LNCaP clone FGC (cell line): Measurements from ENCODE around the gene CHST15.
A peak's percentile ranks its signal among the peaks of the same experiment; 100 is the strongest.

Experiments
- DNase-seq: peaks from one replicate; pipeline ENCODE4 v3.0.0-alpha.2; 2011; ENCODE audit warnings: low read depth
- H3K4me3 ChIP-seq: 2 replicates; pipeline ENCODE4 v1.5.1; 2011; ENCODE audit warnings: mild to moderate bottlenecking, low read depth, low read length, control low read depth
- TF ChIP-seq, protein P1 (sequence below): IDR thresholded peaks from 2 replicates; pipeline ENCODE4 v1.5.1; 2012; ENCODE audit warnings: mild to moderate bottlenecking; ENCODE audit not compliant: control insufficient read depth, insufficient read depth; ENCODE audit errors: extremely low read depth

The CHST15 gene

GRCh38 chr10:123997013-123997412, 96.4 kb downstream of the CHST15 start:
- no peak for DNase-seq
- TF ChIP-seq, protein P1, sequence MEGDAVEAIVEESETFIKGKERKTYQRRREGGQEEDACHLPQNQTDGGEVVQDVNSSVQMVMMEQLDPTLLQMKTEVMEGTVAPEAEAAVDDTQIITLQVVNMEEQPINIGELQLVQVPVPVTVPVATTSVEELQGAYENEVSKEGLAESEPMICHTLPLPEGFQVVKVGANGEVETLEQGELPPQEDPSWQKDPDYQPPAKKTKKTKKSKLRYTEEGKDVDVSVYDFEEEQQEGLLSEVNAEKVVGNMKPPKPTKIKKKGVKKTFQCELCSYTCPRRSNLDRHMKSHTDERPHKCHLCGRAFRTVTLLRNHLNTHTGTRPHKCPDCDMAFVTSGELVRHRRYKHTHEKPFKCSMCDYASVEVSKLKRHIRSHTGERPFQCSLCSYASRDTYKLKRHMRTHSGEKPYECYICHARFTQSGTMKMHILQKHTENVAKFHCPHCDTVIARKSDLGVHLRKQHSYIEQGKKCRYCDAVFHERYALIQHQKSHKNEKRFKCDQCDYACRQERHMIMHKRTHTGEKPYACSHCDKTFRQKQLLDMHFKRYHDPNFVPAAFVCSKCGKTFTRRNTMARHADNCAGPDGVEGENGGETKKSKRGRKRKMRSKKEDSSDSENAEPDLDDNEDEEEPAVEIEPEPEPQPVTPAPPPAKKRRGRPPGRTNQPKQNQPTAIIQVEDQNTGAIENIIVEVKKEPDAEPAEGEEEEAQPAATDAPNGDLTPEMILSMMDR = no peak
- no peak overlapping the region for H3K4me3 ChIP-seq

GRCh38 chr10:123996302-123996701, 97.1 kb downstream of the CHST15 start:
- TF ChIP-seq, protein P1 = no peak
- DNase-seq = no peak
- no peak overlapping the region for H3K4me3 ChIP-seq

- no peak for DNase-seq
- no peak overlapping the region for H3K4me3 ChIP-seq
These were observed 97.8 kb downstream of the CHST15 start for GRCh38 chr10:123995461-123996131.

DNA sequence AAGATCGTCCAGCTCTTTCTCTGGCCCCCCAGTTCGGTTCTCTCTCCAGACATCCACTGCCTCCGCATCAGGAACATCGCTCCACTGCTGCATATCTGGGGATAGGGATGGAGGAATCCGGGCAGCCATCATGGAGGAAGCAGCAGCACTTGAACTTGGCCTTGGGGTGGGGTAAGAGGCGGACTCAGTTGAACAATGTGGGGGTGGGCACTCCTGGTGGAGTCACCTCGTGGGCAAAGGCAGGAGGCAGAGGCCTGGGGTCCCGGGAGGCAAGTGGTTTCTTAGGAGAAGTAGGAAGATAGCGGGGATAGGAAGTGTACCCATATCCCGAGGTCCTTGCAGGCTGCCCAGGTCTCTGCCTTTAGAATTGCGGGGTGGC, 98.3 kb downstream of the CHST15 start:
- no peak overlapping the region for H3K4me3 ChIP-seq
- DNase-seq = no peak
- TF ChIP-seq, protein P1 = no peak

More at GRCh38 chr10:123995461-123996131, 97.8 kb downstream of the CHST15 start:
- TF ChIP-seq, protein P1 = peak; percentile 60

- TF ChIP-seq, protein P1 = peak; percentile 94
- peak; percentile 15 for DNase-seq
- no peak overlapping the region for H3K4me3 ChIP-seq
These were observed 98.8 kb downstream of the CHST15 start for GRCh38 chr10:123994417-123995081.

DNA sequence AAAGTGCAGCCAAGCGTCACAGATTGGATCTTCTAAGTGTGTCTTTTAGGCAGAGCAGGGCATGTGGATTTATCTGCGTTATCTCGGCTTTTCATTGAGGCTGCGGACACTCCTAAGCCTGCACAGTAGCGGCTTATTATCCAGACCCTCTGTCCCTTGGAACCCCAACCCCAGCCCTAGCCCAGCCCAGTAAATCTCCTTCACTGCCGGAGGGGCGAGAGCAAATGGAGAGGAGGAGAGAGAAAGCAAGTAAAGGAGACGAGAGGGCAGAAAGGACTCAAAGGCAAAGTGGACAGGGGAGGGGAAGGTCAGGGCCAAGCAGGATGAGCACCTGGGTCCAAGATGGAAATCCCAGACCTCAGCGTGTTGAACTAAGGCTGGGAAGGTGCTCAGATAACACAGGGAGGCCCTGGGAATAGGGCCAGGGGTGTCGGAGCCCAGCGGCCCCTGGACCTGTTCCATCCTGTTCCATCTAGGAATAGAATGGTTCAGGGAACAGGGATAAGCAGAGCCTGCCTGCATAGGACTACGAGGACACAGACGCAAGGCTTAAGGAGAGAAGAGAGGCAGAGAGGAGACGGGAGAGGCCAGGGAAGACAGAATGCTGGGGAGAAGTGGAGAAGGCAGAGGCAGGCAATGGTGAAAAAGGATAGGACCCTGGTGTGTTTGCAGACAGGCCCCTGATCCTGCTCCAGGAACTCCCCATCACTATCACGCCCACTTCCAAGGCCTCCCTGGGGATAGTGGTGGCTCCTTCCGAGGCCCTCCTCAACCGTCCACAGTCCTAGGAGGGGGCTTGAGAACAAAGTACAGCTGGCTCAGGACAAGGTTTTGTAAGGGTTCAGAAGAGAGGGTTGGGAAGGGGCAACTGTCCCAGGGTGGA, 99.6 kb downstream of the CHST15 start:
- TF ChIP-seq, protein P1 = no peak
- no peak overlapping the region for H3K4me3 ChIP-seq
- DNase-seq = no peak
